Nephron progenitor cell (in vitro differentiated cells): ENCODE measurements around the gene SPOUT1.
A peak's percentile ranks its signal among the peaks of the same experiment; 100 is the strongest.

Experiments used
- DNase-seq: peaks from one replicate; pipeline ENCODE4 v3.0.0; 2021
- H3K27ac Mint-ChIP-seq: 2 replicates; pipeline ENCODE4 v1.8.0; 2021; ENCODE audit warnings: mild to moderate bottlenecking, moderate library complexity, mixed read lengths
- H3K27me3 Mint-ChIP-seq: 2 replicates; pipeline ENCODE4 v1.8.0; 2021; ENCODE audit warnings: mild to moderate bottlenecking, low read depth, mixed read lengths; ENCODE audit not compliant: poor library complexity
- H3K36me3 Mint-ChIP-seq: 2 replicates; pipeline ENCODE4 v1.8.0; 2021; ENCODE audit warnings: low read depth, mixed read lengths
- H3K4me1 Mint-ChIP-seq: 2 replicates; pipeline ENCODE4 v1.8.0; 2021; ENCODE audit warnings: mixed read lengths
- H3K4me3 Mint-ChIP-seq: 2 replicates; pipeline ENCODE4 v1.8.0; 2021; ENCODE audit warnings: mild to moderate bottlenecking, moderate library complexity, mixed read lengths
- H3K9me3 Mint-ChIP-seq: 2 replicates; pipeline ENCODE4 v1.8.0; 2021; ENCODE audit warnings: mild to moderate bottlenecking, moderate library complexity, mixed read lengths
- TF ChIP-seq, protein P1 (sequence below): fragments of 200-600 bp; sonication (generic); IDR thresholded peaks from 2 replicates; pipeline ENCODE4 v1.5.0; 2021; ENCODE audit warnings: antibody characterized with exemption

Gene SPOUT1

DNA sequence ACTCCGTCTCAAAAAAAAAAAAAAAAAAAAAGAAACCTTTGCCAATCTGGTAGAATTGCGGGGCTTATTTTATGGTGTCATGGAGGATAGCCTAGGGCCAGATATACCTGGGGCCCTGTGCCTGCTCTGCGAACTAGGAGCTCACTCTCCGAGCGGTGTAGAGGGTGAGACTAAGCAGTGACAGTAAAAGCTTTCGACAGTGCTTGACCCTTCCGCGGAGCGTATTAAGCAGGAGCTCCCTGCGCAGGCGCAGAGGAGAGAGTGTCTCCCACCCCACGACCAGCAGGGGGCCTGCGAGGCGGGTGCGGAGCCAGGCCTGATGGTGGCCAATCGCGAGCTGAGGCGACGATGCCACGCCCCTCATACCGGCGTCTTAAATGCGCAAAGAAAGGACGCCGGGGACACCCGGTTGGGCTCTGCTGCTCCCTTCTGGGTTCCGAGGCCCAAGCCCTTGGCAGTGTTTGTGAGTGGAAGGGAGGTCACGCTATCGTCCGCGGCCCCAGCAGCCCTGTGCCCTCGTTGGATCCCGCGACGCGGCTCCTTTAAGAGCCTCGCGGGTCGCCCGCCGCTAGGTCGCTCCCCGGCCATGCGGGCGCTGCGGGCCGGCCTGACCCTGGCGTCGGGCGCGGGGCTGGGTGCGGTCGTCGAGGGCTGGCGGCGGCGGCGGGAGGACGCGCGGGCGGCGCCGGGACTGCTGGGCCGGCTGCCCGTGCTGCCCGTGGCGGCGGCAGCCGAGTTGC lies 11.3 kb downstream of the SPOUT1 start, which contains the start of gene ENDOG:
TSS of gene ENDOG (plus strand) at position 402 of the 740 bp plus-strand sequence. CDS start at position 587, 185 bp downstream.
- TF ChIP-seq, protein P1, sequence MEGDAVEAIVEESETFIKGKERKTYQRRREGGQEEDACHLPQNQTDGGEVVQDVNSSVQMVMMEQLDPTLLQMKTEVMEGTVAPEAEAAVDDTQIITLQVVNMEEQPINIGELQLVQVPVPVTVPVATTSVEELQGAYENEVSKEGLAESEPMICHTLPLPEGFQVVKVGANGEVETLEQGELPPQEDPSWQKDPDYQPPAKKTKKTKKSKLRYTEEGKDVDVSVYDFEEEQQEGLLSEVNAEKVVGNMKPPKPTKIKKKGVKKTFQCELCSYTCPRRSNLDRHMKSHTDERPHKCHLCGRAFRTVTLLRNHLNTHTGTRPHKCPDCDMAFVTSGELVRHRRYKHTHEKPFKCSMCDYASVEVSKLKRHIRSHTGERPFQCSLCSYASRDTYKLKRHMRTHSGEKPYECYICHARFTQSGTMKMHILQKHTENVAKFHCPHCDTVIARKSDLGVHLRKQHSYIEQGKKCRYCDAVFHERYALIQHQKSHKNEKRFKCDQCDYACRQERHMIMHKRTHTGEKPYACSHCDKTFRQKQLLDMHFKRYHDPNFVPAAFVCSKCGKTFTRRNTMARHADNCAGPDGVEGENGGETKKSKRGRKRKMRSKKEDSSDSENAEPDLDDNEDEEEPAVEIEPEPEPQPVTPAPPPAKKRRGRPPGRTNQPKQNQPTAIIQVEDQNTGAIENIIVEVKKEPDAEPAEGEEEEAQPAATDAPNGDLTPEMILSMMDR = peak; percentile 95
- Mint-ChIP-seq H3K27me3 (peaks cover 13% of the 10 kb centered on the region), H3K27ac (peak within 1 kb of the TSS; percentile 59), H3K9me3 (no peaks in the 10 kb centered on the region), H3K36me3 (peaks cover 15% of the 10 kb centered on the region), H3K4me3 (peak within 1 kb of the TSS; percentile 83), H3K4me1 (peaks cover 10% of the 10 kb centered on the region)
- peak; percentile 99 for DNase-seq

DNA sequence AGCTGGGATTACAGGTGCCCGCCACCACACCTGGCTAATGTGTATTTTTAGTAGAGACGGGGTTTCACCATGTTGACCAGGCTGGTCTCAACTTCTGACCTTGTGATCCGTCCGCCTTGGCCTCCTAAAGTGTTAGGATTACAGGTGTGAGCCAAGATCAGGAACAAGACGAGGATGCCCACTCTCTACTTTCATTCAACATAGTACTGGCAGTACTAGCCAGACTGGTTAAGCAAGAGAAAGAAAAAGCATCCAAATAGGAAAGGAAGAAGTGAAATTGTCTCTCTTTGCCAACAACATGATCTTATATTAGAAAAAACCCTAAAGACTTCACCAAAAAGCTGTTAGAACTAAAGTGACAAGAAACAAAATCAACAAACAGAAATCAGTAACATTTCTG lies 18.7 kb downstream of the SPOUT1 start:
- H3K4me1 Mint-ChIP-seq = no peaks in the 10 kb centered on the region
- TF ChIP-seq, protein P1 = no peak
- H3K4me3 Mint-ChIP-seq = no peak overlapping the region
- H3K9me3 Mint-ChIP-seq = no peaks in the 10 kb centered on the region
- peaks cover 2% of the 10 kb centered on the region for H3K27me3 Mint-ChIP-seq
- peaks cover 7% of the 10 kb centered on the region for H3K36me3 Mint-ChIP-seq
- DNase-seq = no peak
- H3K27ac Mint-ChIP-seq = peak overlapping the region; percentile 27

DNA sequence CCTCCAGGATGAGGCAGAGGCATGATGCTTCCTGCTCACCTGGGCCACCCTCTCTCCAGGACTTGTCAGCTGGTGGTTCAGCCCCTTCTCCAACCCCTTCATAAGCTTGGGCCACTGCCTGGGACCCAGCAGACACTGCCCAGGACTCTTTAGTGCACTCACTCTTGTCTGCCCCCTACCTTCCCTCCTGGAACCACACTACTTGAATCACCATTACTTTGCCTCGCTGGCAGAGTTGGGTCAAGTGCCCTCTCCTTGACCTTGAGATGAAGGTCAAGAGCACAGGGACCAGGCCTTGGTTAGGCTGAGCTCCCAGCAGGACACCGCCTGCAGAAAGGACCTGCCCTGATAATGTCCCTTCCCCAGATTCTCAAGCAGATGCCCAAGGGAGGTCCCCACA lies 19.8 kb downstream of the SPOUT1 start:
- no peaks in the 10 kb centered on the region for H3K9me3 Mint-ChIP-seq

DNA sequence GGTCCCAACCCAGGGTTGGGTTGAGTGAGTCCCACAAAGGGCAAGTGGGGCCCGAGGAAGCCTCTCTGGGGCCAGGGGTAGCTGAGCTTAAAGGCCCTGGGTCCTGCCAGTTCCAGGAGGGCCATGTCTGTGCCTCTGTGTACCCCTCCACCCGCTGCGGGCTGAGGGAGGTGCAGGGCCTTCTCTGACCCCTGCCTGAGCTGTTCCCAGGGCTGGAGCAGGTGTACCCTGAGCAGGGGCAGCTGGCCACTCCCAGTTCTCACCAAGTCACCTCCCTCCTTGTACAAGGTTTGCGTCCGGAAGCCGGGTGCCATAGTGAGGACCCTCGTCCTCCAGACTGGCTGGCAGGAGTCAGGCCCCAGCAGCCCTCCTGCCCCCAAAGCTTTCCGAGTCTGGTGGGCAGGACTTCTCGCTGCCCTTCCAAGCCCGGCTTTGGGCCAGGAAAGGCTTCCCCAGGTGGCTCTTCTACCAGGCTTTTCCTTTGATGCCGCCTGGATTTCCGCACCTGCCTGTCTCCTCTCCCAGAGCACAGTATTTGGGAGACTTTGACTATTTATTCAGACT lies 20.5 kb downstream of the SPOUT1 start:
- no peak overlapping the region for H3K4me3 Mint-ChIP-seq
- TF ChIP-seq, protein P1 = no peak
- H3K9me3 Mint-ChIP-seq = no peaks in the 10 kb centered on the region

More for the DNA sequence above, 19.8 kb downstream of the SPOUT1 start:
- Mint-ChIP-seq H3K4me3 (no peak overlapping the region), H3K4me1 (no peaks in the 10 kb centered on the region), H3K27ac (peak overlapping the region; percentile 88), H3K27me3 (no peaks in the 10 kb centered on the region), H3K36me3 (peaks cover 10% of the 10 kb centered on the region)
- no peak for DNase-seq
- TF ChIP-seq, protein P1 = no peak

DNA sequence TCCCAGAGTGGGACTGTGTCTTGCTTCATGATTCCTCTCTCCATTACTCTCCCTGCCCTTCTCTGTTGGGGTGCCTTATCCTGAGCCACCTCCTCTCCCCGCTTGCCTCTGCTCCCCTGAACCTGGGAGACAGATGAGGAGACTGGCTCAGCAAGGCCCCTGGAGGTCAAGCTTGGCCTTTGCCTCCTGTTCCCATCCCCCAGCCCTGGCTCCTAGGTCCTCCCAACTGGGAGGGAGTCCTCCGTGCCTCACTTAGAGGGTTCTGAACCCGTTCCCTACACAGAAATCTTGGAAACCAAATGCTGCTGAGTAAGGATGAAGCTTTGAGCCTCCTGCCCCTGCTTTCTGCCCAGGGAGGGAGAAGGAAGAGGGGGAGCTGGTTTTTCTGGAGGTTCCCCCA lies 21.1 kb downstream of the SPOUT1 start:
- no peaks in the 10 kb centered on the region for H3K9me3 Mint-ChIP-seq
- H3K27me3 Mint-ChIP-seq = no peaks in the 10 kb centered on the region
- no peak for DNase-seq
- peaks cover 16% of the 10 kb centered on the region for H3K36me3 Mint-ChIP-seq
- H3K4me3 Mint-ChIP-seq = no peak overlapping the region
- peak overlapping the region; percentile 44 for H3K27ac Mint-ChIP-seq
- H3K4me1 Mint-ChIP-seq = no peaks in the 10 kb centered on the region
- TF ChIP-seq, protein P1 = no peak

More for the DNA sequence above, 20.5 kb downstream of the SPOUT1 start:
- H3K27me3 Mint-ChIP-seq = no peaks in the 10 kb centered on the region
- H3K36me3 Mint-ChIP-seq = peaks cover 10% of the 10 kb centered on the region
- no peak for DNase-seq
- no peak overlapping the region for H3K27ac Mint-ChIP-seq
- H3K4me1 Mint-ChIP-seq = no peaks in the 10 kb centered on the region
